HEK293T (cell line): ENCODE data around the gene USH1C.

Source experiments
- BHLHE40 ChIP-seq: fragments of 450-650 bp; IDR thresholded peaks from 2 replicates; pipeline ENCODE4 v1.6.1; 2016; ENCODE audit warnings: mild to moderate bottlenecking, moderate library complexity, borderline replicate concordance
- FOXK2 ChIP-seq: fragments of 450-650 bp; IDR thresholded peaks from 2 replicates; pipeline ENCODE4 v1.6.1; 2016; ENCODE audit warnings: mild to moderate bottlenecking
- FOXM1 ChIP-seq: fragments of 450-650 bp; IDR thresholded peaks from 2 replicates; pipeline ENCODE4 v1.6.1; 2017; ENCODE audit warnings: mild to moderate bottlenecking, borderline replicate concordance
- L3MBTL2 ChIP-seq: fragments of 450-650 bp; conservative IDR thresholded peaks from 2 replicates; pipeline ENCODE4 v1.6.1; 2016; ENCODE audit warnings: mild to moderate bottlenecking
- NFRKB ChIP-seq: fragments of 450-650 bp; IDR thresholded peaks from 2 replicates; pipeline ENCODE4 v1.6.1; 2016; ENCODE audit warnings: mild to moderate bottlenecking, moderate library complexity
- SP1 ChIP-seq: fragments of 450-650 bp; IDR thresholded peaks from 2 replicates; pipeline ENCODE4 v1.6.1; 2017
- TF ChIP-seq, protein P1 (sequence below): fragments of 450-650 bp; IDR thresholded peaks from 2 replicates; pipeline ENCODE4 v1.6.1; 2016

GRCh38 chr11:17521106-17521900 lies 22.9 kb downstream of the USH1C start:
- TF ChIP-seq FOXM1 (no peak), FOXK2 (no peak), NFRKB (no peak), BHLHE40 (no peak), L3MBTL2 (no peak), SP1 (no peak)
- TF ChIP-seq, protein P1, sequence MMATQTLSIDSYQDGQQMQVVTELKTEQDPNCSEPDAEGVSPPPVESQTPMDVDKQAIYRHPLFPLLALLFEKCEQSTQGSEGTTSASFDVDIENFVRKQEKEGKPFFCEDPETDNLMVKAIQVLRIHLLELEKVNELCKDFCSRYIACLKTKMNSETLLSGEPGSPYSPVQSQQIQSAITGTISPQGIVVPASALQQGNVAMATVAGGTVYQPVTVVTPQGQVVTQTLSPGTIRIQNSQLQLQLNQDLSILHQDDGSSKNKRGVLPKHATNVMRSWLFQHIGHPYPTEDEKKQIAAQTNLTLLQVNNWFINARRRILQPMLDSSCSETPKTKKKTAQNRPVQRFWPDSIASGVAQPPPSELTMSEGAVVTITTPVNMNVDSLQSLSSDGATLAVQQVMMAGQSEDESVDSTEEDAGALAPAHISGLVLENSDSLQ = no peak
